Activated CD4-positive, alpha-beta T cell treated with anti-CD3 and anti-CD28 coated beads for 24 hours (primary cell): ENCODE results near the gene RBMX.
"Not testable (repeated sequence)": the region's sequence is repeated elsewhere in the genome, so short reads cannot be mapped to it uniquely, and the experiment has no call there.

Experiments
- DNase-seq, 2 donors: peaks; one replicate each; pipeline ENCODE4 v3.0.0-alpha.2; 2020; ENCODE audit warnings: low read depth in 2 of 2

RBMX gene

GRCh38 chrX:136880452-136881013 is at the start of gene RBMX:
Gene RBMX (minus strand): TSS chrX:136880725. CDS start chrX:136879427, 1,298 bp downstream.
- peak; percentile 78 for DNase-seq

- DNase-seq = not testable (repeated sequence)
Measured at GRCh38 chrX:136921438-136921837, 40.9 kb upstream of the RBMX start.

GRCh38 chrX:136920001-136920400 is 39.5 kb upstream of the RBMX start:
- DNase-seq = no peak

- DNase-seq = no peak
Measured at GRCh38 chrX:136916827-136917226, 36.3 kb upstream of the RBMX start.

- DNase-seq = not testable (repeated sequence)
Measured at GRCh38 chrX:136911661-136912060, 31.1 kb upstream of the RBMX start.

- DNase-seq = no peak
Measured at GRCh38 chrX:136911253-136911652, 30.7 kb upstream of the RBMX start.

- DNase-seq = no peak
Measured at GRCh38 chrX:136910565-136911035, 30.1 kb upstream of the RBMX start.

GRCh38 chrX:136909706-136910564 is 29.4 kb upstream of the RBMX start:
- peak; percentile 40 to 46 for DNase-seq

- DNase-seq = peak; percentile 59 to 61
Measured at GRCh38 chrX:136909119-136909705, 28.7 kb upstream of the RBMX start.

- no peak for DNase-seq
Measured at GRCh38 chrX:136907621-136908020, 27.1 kb upstream of the RBMX start.

- DNase-seq = no peak
Measured at GRCh38 chrX:136906921-136907510, 26.5 kb upstream of the RBMX start.

GRCh38 chrX:136904067-136904466 is 23.5 kb upstream of the RBMX start:
- not testable (repeated sequence) for DNase-seq

- DNase-seq = not testable (repeated sequence)
Measured at GRCh38 chrX:136900071-136900470, 19.5 kb upstream of the RBMX start.

GRCh38 chrX:136899221-136899620 is 18.7 kb upstream of the RBMX start:
- DNase-seq = no peak

GRCh38 chrX:136898752-136899151 is 18.2 kb upstream of the RBMX start:
- not testable (repeated sequence) for DNase-seq

- DNase-seq = no peak
Measured at GRCh38 chrX:136896121-136896914, 15.8 kb upstream of the RBMX start.

GRCh38 chrX:136892412-136892811 is 11.9 kb upstream of the RBMX start:
- no peak for DNase-seq

GRCh38 chrX:136890596-136890995 is 10.1 kb upstream of the RBMX start:
- not testable (repeated sequence) for DNase-seq

- DNase-seq = no peak
Measured at GRCh38 chrX:136889269-136889668, 8.7 kb upstream of the RBMX start.

GRCh38 chrX:136880003-136880451 is 498 bp downstream of the RBMX start:
- DNase-seq = no peak

GRCh38 chrX:136879001-136879687 is 1.4 kb downstream of the RBMX start:
- DNase-seq = no peak
